ENCODE data around the gene ENTHD1. TPM values are rescaled to one million over a fixed set of nuclear protein-coding genes. Genes with fewer than 3 reads are reported as not detected.

The ENTHD1 gene
- total and polyA plus RNA-seq, 2 of the 8 experiments (the other 6 are each of a cell fraction or from before 2014, with no cell fraction given), result not detected

GRCh38 chr22:39928536-39929520 lies 35.3 kb upstream of the ENTHD1 start:
- FAIRE-seq, result no peak
- POLR2A ChIA-PET (ENCODE audit: partially characterized antibody), result no interaction called here

More at GRCh38 chr22:39928536-39929520, 35.3 kb upstream of the ENTHD1 start:
- H3K79me1 ChIP-seq (ENCODE audit: low read depth, low read length), result no peaks in the 10 kb centered on the region
- H4K8ac ChIP-seq (ENCODE audit: extremely low read depth, insufficient read depth, low read length), result no peak overlapping the region
- no peak overlapping the region for H3K4me2 ChIP-seq (ENCODE audit: insufficient read depth in 1 of 2, low read depth in 2 of 2, low read length in 2 of 2)
- no peak overlapping the region for H3K4ac ChIP-seq (replicated peaks; ENCODE audit: insufficient read length, low read depth, low read length)
- H3K27ac ChIP-seq (ENCODE audit: low read depth, low read length), result no peak overlapping the region
- DNase-seq (ENCODE audit: low read depth in 1 of 2, low spot score in 2 of 2), result no peak
- H3K9ac ChIP-seq (replicated peaks in 1 of 4; ENCODE audit: extremely low read depth in 1 of 4, low read depth in 3 of 4, low read length in 3 of 4), result no peak overlapping the region
- TF ChIP-seq JUN (IDR thresholded peaks at IDR 0.05; ENCODE audit: low read depth, low read length) (no peak), SAP30 (IDR thresholded peaks at IDR 0.05; ENCODE audit: insufficient read depth, insufficient replicate concordance, low read length) (no peak), CREB1 (IDR thresholded peaks at IDR 0.05) (no peak), ZNF274 (IDR thresholded peaks at IDR 0.05; ENCODE audit: borderline replicate concordance, extremely low read depth, low read length) (no peak), KDM1A (IDR thresholded peaks at IDR 0.05; ENCODE audit: borderline replicate concordance, low read length) (no peak), CEBPB (IDR thresholded peaks at IDR 0.05; ENCODE audit: low read depth, low read length) (no peak), RBBP5 (IDR thresholded peaks at IDR 0.05; ENCODE audit: borderline replicate concordance, low read depth, low read length) (no peak), RAD21 (IDR thresholded peaks at IDR 0.05 in 1 of 2, conservative IDR thresholded peaks at IDR 0.05 in 1 of 2; ENCODE audit: low read depth in 2 of 2, low read length in 2 of 2) (no peak)
- H3K56ac ChIP-seq (replicated peaks; ENCODE audit: insufficient read length, low read depth, low read length), result no peak overlapping the region
- H4K5ac ChIP-seq (ENCODE audit: insufficient read length, low read depth, low read length), result no peak overlapping the region
- H3K36me3 ChIP-seq (ENCODE audit: control insufficient read depth in 2 of 4, insufficient read depth in 4 of 4, low read length in 3 of 4), result no peaks in the 10 kb centered on the region
- WGBS, 2 experiments (ENCODE audit: extremely low coverage in 1 of 2, insufficient coverage in 1 of 2, insufficient read length in 1 of 2, insufficient replicate concordance in 2 of 2, low coverage in 1 of 2, low lambda C conversion rate in 2 of 2, missing lambda C conversion rate in 1 of 2), result 93% methylated on average over 4 of the region's 4 CpGs; no CpG with 5 or more reads in 1 of the 2 experiments
- H2AFZ ChIP-seq (ENCODE audit: low read length), result no peak overlapping the region
- no peak overlapping the region for H2BK120ac ChIP-seq (replicated peaks; ENCODE audit: low read depth, low read length)
- H3K27me3 ChIP-seq (replicated peaks in 1 of 4; ENCODE audit: control insufficient read depth in 3 of 4, extremely low read depth in 1 of 4, insufficient read depth in 3 of 4, low read length in 3 of 4), result peaks cover 0 to 2% (median 0%) of the 10 kb centered on the region in 4 experiments; a peak in 1 of 7 replicates
- no peak overlapping the region for H3K18ac ChIP-seq (ENCODE audit: extremely low read depth, low read length)
- H3K9me3 ChIP-seq (ENCODE audit: insufficient read depth in 2 of 2, low read depth in 1 of 2, low read length in 1 of 2), result no peaks in the 10 kb centered on the region
- H3K23ac ChIP-seq (ENCODE audit: insufficient read length), result no peak overlapping the region
- H2BK12ac ChIP-seq (ENCODE audit: low read depth, low read length), result no peak overlapping the region
- H3K23me2 ChIP-seq (ENCODE audit: low read depth, low read length), result no peaks in the 10 kb centered on the region; the same call in 1 of the 2 replicates
- H2BK20ac ChIP-seq (ENCODE audit: low read length), result no peak overlapping the region
- no peak overlapping the region for H3K4me3 ChIP-seq (ENCODE audit: extremely low read depth in 1 of 4, insufficient read depth in 2 of 4, low read depth in 3 of 4, low read length in 4 of 4)
- H4K91ac ChIP-seq (replicated peaks; ENCODE audit: insufficient read length, low read length), result no peak overlapping the region
- no peak overlapping the region for H2BK5ac ChIP-seq (ENCODE audit: low read depth, low read length)
- H2BK15ac ChIP-seq (ENCODE audit: low read length), result no peak overlapping the region
- H3K4me1 ChIP-seq (replicated peaks in 1 of 4; ENCODE audit: control insufficient read depth in 3 of 4, insufficient read depth in 4 of 4, low read length in 3 of 4), result peaks cover 0 to 6% (median 3%) of the 10 kb centered on the region in 4 experiments; a peak in 5 of 7 replicates
- CTCF ChIA-PET (ENCODE audit: partially characterized antibody), result interaction anchor here (0.6 to 10.1 kb wide), 21 partner anchors 10 to 393 kb away, joined by 3 to 119 read pairs (median 4); no protein-coding TSS in a partner anchor
- no peaks in the 10 kb centered on the region for H4K20me1 ChIP-seq (replicated peaks in 1 of 2; ENCODE audit: control insufficient read depth in 1 of 2, insufficient read depth in 2 of 2, low read length in 2 of 2)
- no peak overlapping the region for H2AK5ac ChIP-seq (ENCODE audit: low read depth, low read length)
- no peak overlapping the region for H3K14ac ChIP-seq (ENCODE audit: insufficient read length)
- no peaks in the 10 kb centered on the region for H3K79me2 ChIP-seq (ENCODE audit: control insufficient read depth in 1 of 2, insufficient read depth in 2 of 2, low read length in 2 of 2)

Measured in H1 (cell line).